Choroid plexus epithelial cell (primary cell): ENCODE data around the gene FNDC10.

Experiments
- DNase-seq: peaks from one replicate; pipeline ENCODE4 v3.0.0-alpha.2; 2010; ENCODE audit warnings: low read depth
- H3K4me3 ChIP-seq: 2 replicates; pipeline ENCODE4 v1.5.1; 2011; ENCODE audit warnings: low read depth, mild to moderate bottlenecking, control low read depth, low read length, moderate library complexity
- TF ChIP-seq, protein P1 (sequence below): conservative IDR thresholded peaks from 2 replicates; pipeline ENCODE4 v1.5.1; 2011; ENCODE audit warnings: low read depth, mild to moderate bottlenecking, control low read depth, inconsistent platforms, low read length, moderate library complexity

FNDC10 gene

DNA sequence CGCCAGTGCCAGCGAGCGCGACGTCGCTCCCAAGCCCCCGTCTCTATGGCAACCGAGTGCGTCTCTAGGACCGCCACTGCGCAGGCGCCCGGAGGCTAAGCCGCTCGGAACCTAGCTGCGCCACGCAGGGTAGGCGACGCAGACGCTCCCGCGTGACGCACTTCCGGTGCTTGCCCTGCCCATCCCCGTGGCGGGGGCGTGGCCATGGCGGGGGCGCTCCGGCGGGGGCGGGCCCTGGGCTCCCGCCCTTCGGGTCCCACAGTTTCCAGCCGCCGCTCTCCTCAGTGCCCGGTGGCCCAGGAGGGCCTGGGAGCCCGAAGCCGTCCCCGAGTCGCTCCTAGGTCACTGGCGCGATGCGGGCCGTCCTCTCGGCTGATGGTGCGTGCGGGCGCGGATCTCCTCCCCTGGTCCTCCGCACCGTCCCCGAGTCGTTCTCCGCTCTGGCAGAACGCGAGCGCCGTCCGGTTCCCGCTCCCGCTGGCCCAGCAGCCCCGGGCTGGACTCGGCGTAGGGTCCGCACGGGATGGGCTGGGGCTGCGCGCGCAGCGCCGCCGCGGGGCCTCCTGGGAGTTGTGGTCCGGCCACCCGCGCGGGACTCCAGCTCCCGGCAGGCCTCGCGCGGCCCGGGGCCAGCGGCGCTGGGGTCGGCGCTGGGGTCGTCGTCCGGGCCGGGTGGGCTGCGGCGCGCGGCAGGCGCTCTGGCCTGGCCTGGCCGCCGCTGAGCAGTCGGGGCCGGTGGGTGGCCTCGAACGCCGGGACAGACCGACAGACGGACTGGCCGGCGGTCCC lies 15.5 kb upstream of the FNDC10 start, which contains the start of gene MIB2:
TSS of gene MIB2 (plus strand) at position 245 of the 789 bp plus-strand sequence. CDS start 7,953 bp downstream, outside the sequence.
- H3K4me3 ChIP-seq, result peak within 1 kb of the TSS; percentile 99
- TF ChIP-seq, protein P1, sequence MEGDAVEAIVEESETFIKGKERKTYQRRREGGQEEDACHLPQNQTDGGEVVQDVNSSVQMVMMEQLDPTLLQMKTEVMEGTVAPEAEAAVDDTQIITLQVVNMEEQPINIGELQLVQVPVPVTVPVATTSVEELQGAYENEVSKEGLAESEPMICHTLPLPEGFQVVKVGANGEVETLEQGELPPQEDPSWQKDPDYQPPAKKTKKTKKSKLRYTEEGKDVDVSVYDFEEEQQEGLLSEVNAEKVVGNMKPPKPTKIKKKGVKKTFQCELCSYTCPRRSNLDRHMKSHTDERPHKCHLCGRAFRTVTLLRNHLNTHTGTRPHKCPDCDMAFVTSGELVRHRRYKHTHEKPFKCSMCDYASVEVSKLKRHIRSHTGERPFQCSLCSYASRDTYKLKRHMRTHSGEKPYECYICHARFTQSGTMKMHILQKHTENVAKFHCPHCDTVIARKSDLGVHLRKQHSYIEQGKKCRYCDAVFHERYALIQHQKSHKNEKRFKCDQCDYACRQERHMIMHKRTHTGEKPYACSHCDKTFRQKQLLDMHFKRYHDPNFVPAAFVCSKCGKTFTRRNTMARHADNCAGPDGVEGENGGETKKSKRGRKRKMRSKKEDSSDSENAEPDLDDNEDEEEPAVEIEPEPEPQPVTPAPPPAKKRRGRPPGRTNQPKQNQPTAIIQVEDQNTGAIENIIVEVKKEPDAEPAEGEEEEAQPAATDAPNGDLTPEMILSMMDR, result no peak
- peak; percentile 97 for DNase-seq

DNA sequence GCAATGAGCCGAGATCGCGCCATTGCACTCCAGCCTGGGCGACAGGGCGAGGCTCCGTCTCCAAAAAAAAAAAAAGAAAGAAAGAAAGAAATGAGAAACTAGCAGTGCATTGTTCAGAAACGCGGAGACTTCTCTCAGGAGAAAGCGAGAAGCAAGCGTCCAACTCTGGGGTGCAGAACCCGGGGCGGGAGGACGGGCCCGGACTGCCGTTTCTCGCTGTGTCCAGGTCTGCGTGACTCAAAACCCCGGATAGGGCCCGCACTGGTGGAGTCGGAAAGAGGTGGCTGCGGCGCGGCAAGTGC lies 15.0 kb upstream of the FNDC10 start:
- TF ChIP-seq, protein P1, result no peak

DNA sequence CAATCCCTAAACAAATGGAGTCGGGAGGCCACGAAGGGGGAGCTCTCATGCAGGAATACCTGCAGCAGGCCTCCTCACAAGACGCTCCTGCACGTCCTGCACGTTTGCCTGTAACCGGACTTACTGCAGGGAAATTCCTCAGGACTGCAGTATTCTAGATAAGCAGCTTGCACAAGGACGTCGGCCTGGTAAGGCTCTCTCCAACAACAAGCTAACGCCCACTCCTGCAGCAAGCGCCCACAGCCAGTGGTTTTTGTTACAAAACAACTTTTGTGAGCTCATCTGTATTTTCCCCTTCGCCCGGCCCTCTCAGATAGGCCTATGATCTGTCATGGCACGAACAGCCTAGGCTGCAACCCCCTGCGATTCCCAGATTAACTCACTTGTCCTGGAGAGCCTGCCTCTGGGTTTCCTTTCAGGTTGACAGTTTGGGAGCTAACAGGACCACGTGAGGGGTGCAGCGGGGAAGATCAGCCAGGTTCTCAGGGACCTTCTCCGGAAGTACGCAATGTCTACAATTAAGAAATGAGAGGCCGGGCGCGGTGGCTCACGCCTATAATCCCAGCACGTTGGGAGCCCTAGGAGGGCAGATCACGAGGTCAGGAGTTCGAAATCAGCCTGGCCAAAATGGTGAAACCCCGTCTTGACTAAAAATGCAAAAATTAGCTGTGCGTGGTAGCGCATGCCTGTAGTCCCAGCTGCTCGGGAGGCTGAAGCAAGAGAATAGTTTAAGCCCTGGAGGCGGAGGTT lies 14.4 kb upstream of the FNDC10 start:
- peak overlapping the region; percentile 99 for H3K4me3 ChIP-seq
- DNase-seq, result peak; percentile 95
- TF ChIP-seq, protein P1, result no peak

More for the DNA sequence above, 15.0 kb upstream of the FNDC10 start:
- H3K4me3 ChIP-seq, result peak overlapping the region; percentile 99
- DNase-seq, result no peak

DNA sequence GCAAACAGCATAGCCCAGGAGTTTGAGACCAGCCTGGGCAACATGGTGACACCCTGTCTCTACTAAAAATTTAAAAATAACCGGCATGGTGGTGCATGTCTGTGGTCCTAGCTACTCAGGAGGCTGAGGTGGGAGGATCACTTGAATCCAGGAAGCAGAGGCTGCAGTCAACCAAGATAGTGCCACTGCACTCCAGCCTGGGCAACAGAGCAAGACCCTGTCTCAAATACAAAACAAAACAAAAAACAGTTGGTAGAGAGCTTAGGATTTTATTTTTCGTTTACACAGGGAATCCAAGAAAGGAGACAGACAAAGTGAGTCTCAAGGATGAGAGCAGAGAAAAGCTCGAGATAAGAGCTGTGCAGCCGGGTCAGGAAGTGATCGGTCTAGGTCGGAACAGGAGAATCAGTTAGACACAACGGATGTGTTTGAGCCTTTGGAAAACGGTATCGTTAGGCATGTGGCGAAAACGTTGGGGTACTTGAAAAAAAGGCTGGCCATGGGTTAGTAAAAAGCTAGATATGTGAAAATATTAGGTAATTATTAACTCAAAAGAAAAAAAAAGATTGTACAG lies 13.7 kb upstream of the FNDC10 start:
- TF ChIP-seq, protein P1, result no peak
- peak overlapping the region; percentile 99 for H3K4me3 ChIP-seq

DNA sequence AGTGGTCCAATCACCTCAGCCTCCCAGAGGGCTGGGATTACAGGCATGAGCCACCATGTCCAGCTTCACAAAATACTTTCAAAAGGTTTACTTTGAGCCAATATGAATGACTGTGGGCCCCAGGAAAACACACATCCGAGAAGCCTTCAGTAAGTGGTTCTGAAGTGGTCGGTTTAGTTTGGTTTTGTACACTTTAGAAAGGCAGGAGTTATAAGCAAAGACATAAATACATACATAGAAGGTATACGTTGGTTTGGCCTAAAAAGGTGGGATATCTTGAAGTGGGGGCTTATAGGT lies 12.1 kb upstream of the FNDC10 start:
- TF ChIP-seq, protein P1, result no peak
- H3K4me3 ChIP-seq, result no peak overlapping the region
- DNase-seq, result no peak

More for the DNA sequence above, 13.7 kb upstream of the FNDC10 start:
- DNase-seq, result no peak

DNA sequence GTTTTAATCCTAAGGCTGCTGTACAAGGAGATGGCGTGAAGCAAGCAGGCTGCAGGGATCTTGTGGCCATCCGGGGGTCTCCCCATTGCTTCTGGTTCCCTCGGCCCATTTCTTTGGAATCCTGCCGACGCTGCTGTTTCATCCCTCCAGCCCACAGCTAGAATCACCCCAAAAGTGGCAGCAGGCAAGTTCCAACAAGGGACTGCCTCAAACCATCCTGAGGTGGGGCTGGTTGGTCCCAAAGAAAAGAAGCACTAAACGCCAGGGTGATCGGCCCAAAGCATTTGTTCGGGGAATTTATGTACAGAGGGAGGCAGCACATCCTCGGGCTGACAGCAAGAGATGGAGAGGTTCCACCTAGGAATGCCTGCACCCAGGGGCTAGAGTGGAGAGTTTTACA lies 10.9 kb upstream of the FNDC10 start:
- H3K4me3 ChIP-seq, result no peak overlapping the region
- no peak for DNase-seq

More for the DNA sequence above, 10.9 kb upstream of the FNDC10 start:
- TF ChIP-seq, protein P1, result no peak
